ENCODE measurements around the gene GIGYF2. TPM values are rescaled to one million over a fixed set of nuclear protein-coding genes. Genes with fewer than 3 reads are reported as not detected.

The GIGYF2 gene
- polyA plus RNA-seq, 1 of the 3 experiments (the other 2 are of a cell fraction) = 12.8 TPM

DNA sequence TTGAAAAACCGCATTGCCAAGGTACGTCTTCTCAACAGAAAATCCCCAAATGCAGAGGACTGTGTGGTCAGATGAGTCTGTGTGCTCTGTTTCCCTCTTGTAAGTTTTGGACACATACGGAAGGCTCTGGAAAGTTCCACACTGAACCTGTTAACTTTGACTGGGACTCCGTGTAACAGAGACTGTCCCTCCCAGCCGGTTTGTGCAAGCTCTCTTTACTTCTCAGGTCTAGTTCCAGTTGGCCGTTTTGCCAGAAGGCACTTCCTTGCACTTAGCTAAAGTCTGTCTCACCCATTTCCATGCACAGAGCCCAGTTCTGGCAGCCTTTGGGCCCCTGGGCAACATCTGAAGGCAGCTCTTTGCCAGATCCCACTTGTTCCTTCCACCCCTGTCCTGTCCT, 41.7 kb upstream of the GIGYF2 start:
- Histone ChIP-seq H3K9ac (no peak overlapping the region), H3K36me3 (replicated peaks in 1 of 2; ENCODE audit: control insufficient read depth in 1 of 2, insufficient read depth in 2 of 2, low read length in 1 of 2) (no peaks in the 10 kb centered on the region), H2AFZ (ENCODE audit: low read depth) (no peak overlapping the region), H4K20me1 (ENCODE audit: insufficient read depth) (no peaks in the 10 kb centered on the region), H3K4me2 (no peak overlapping the region), H3K79me2 (ENCODE audit: insufficient read depth) (no peaks in the 10 kb centered on the region), H3K4me3 (ENCODE audit: low read depth in 2 of 2, low read length in 1 of 2) (no peak overlapping the region), H3K9me3 (no peaks in the 10 kb centered on the region), H3K9me2 (no peaks in the 10 kb centered on the region), H3K27me3 (ENCODE audit: insufficient read depth) (no peaks in the 10 kb centered on the region), H3K27ac (ENCODE audit: low read depth in 2 of 2, low read length in 1 of 2) (no peak overlapping the region), H3F3A (replicated peaks; ENCODE audit: insufficient read depth) (no peaks in the 10 kb centered on the region), H3K4me1 (ENCODE audit: control insufficient read depth in 1 of 2, insufficient read depth in 2 of 2, low read depth in 1 of 2, low read length in 1 of 2) (no peaks in the 10 kb centered on the region)
- ChIA-PET POLR2A (no interaction called here), CTCF (no interaction called here)
- DNase-seq = no peak
- 69% methylated on average over 6 of the region's 6 CpGs for WGBS (ENCODE audit: low lambda C conversion rate)
- TF ChIP-seq SIN3A (IDR thresholded peaks at IDR 0.05; ENCODE audit: borderline replicate concordance, low read depth, low read length) = no peak
- no peak for TF ChIP-seq POLR2AphosphoS5 (IDR thresholded peaks at IDR 0.05; ENCODE audit: low read depth, low read length)
- TF ChIP-seq MEF2A (IDR thresholded peaks at IDR 0.05; ENCODE audit: borderline replicate concordance, low read depth) = no peak
- TF ChIP-seq, protein P1, sequence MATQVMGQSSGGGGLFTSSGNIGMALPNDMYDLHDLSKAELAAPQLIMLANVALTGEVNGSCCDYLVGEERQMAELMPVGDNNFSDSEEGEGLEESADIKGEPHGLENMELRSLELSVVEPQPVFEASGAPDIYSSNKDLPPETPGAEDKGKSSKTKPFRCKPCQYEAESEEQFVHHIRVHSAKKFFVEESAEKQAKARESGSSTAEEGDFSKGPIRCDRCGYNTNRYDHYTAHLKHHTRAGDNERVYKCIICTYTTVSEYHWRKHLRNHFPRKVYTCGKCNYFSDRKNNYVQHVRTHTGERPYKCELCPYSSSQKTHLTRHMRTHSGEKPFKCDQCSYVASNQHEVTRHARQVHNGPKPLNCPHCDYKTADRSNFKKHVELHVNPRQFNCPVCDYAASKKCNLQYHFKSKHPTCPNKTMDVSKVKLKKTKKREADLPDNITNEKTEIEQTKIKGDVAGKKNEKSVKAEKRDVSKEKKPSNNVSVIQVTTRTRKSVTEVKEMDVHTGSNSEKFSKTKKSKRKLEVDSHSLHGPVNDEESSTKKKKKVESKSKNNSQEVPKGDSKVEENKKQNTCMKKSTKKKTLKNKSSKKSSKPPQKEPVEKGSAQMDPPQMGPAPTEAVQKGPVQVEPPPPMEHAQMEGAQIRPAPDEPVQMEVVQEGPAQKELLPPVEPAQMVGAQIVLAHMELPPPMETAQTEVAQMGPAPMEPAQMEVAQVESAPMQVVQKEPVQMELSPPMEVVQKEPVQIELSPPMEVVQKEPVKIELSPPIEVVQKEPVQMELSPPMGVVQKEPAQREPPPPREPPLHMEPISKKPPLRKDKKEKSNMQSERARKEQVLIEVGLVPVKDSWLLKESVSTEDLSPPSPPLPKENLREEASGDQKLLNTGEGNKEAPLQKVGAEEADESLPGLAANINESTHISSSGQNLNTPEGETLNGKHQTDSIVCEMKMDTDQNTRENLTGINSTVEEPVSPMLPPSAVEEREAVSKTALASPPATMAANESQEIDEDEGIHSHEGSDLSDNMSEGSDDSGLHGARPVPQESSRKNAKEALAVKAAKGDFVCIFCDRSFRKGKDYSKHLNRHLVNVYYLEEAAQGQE (IDR thresholded peaks at IDR 0.05; ENCODE audit: low read depth, low read length) = no peak
- no peak for TF ChIP-seq SMC3 (IDR thresholded peaks at IDR 0.05; ENCODE audit: low read depth, low read length)
- TF ChIP-seq YY1 (IDR thresholded peaks at IDR 0.05; ENCODE audit: low read depth) = no peak
- TF ChIP-seq, protein P2, sequence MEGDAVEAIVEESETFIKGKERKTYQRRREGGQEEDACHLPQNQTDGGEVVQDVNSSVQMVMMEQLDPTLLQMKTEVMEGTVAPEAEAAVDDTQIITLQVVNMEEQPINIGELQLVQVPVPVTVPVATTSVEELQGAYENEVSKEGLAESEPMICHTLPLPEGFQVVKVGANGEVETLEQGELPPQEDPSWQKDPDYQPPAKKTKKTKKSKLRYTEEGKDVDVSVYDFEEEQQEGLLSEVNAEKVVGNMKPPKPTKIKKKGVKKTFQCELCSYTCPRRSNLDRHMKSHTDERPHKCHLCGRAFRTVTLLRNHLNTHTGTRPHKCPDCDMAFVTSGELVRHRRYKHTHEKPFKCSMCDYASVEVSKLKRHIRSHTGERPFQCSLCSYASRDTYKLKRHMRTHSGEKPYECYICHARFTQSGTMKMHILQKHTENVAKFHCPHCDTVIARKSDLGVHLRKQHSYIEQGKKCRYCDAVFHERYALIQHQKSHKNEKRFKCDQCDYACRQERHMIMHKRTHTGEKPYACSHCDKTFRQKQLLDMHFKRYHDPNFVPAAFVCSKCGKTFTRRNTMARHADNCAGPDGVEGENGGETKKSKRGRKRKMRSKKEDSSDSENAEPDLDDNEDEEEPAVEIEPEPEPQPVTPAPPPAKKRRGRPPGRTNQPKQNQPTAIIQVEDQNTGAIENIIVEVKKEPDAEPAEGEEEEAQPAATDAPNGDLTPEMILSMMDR (IDR thresholded peaks at IDR 0.05) = no peak
- TF ChIP-seq FOXJ3 (CRISPR knock-in tag; IDR thresholded peaks at IDR 0.05) = no peak
- TF ChIP-seq NFIC (IDR thresholded peaks at IDR 0.05; ENCODE audit: borderline replicate concordance) = no peak
- no peak for TF ChIP-seq ELF1 (IDR thresholded peaks at IDR 0.05)
- no peak for TF ChIP-seq TEAD4 (IDR thresholded peaks at IDR 0.05; ENCODE audit: borderline replicate concordance, insufficient read depth)
- no peak for TF ChIP-seq CHD2 (IDR thresholded peaks at IDR 0.05; ENCODE audit: low read length, partially characterized antibody)
- no peak for TF ChIP-seq EP300 (IDR thresholded peaks at IDR 0.05; ENCODE audit: borderline replicate concordance in 1 of 2, low read depth in 1 of 2, low read length in 1 of 2)
- TF ChIP-seq TAF1 (IDR thresholded peaks at IDR 0.05; ENCODE audit: borderline replicate concordance, low read depth, low read length) = no peak
- TF ChIP-seq RFX5 (IDR thresholded peaks at IDR 0.05; ENCODE audit: low read length) = no peak
- no peak for TF ChIP-seq NRF1 (IDR thresholded peaks at IDR 0.05; ENCODE audit: low read depth, low read length)
- no peak for TF ChIP-seq JUND (IDR thresholded peaks at IDR 0.05)
- TF ChIP-seq GATA2 (CRISPR knock-in tag; IDR thresholded peaks at IDR 0.05) = no peak
- TF ChIP-seq RXRA (IDR thresholded peaks at IDR 0.05; ENCODE audit: borderline replicate concordance, low read depth) = no peak
- no peak for TF ChIP-seq GABPA (IDR thresholded peaks at IDR 0.05; ENCODE audit: low read depth)
